LNCaP clone FGC (cell line): ENCODE data around the gene GPX7.
A peak's percentile ranks its signal among the peaks of the same experiment; 100 is the strongest.

Experiments
- DNase-seq: peaks from one replicate; pipeline ENCODE4 v3.0.0-alpha.2; 2011; ENCODE audit warnings: low read depth
- H3K4me3 ChIP-seq: 2 replicates; pipeline ENCODE4 v1.5.1; 2011; ENCODE audit warnings: mild to moderate bottlenecking, low read depth, low read length, control low read depth
- TF ChIP-seq, protein P1 (sequence below): IDR thresholded peaks from 2 replicates; pipeline ENCODE4 v1.5.1; 2012; ENCODE audit warnings: mild to moderate bottlenecking; ENCODE audit not compliant: control insufficient read depth, insufficient read depth; ENCODE audit errors: extremely low read depth

Gene GPX7

DNA sequence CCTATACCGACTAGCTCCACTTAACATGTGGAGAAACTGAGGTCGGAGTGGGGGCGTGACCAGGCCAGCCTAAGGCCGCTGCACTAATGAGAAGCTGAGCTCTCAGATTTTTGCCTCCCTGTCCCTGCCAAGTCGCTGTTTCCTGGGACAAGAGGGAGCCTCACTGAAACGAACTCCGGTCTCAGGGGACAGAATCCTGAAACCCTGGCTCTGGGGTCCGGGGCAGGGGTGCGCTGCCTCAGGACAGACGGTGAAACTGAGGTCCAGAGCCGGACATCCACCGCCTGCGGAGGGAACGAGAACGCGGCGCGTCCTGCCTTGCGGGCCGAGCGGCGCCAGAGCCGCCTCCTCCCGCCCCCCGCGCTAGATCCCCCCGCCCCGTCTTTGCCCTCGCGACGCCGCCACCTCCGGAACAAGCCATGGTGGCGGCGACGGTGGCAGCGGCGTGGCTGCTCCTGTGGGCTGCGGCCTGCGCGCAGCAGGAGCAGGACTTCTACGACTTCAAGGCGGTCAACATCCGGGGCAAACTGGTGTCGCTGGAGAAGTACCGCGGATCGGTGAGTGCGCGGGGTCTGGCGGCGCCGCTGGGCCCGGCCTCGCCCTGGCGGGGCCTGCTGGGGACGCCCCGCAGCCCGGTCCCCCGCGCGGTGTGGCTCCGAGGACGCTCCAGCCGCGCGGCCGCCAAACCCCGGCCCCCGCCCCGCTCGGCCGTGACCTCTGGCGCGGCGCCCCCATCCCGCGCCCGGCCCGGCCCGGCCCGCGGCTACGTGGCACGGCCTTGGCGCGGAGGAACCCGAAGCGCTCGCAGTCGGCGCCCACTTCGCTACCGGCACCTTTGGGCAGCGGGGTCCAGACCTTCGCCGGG is at the start of gene GPX7:
TSS of gene GPX7 (plus strand) at position 381 of the 865 bp plus-strand sequence. CDS start at position 420, 39 bp downstream.
- DNase-seq, result no peak
- H3K4me3 ChIP-seq, result no peak within 1 kb of the TSS
- TF ChIP-seq, protein P1, sequence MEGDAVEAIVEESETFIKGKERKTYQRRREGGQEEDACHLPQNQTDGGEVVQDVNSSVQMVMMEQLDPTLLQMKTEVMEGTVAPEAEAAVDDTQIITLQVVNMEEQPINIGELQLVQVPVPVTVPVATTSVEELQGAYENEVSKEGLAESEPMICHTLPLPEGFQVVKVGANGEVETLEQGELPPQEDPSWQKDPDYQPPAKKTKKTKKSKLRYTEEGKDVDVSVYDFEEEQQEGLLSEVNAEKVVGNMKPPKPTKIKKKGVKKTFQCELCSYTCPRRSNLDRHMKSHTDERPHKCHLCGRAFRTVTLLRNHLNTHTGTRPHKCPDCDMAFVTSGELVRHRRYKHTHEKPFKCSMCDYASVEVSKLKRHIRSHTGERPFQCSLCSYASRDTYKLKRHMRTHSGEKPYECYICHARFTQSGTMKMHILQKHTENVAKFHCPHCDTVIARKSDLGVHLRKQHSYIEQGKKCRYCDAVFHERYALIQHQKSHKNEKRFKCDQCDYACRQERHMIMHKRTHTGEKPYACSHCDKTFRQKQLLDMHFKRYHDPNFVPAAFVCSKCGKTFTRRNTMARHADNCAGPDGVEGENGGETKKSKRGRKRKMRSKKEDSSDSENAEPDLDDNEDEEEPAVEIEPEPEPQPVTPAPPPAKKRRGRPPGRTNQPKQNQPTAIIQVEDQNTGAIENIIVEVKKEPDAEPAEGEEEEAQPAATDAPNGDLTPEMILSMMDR, result no peak

DNA sequence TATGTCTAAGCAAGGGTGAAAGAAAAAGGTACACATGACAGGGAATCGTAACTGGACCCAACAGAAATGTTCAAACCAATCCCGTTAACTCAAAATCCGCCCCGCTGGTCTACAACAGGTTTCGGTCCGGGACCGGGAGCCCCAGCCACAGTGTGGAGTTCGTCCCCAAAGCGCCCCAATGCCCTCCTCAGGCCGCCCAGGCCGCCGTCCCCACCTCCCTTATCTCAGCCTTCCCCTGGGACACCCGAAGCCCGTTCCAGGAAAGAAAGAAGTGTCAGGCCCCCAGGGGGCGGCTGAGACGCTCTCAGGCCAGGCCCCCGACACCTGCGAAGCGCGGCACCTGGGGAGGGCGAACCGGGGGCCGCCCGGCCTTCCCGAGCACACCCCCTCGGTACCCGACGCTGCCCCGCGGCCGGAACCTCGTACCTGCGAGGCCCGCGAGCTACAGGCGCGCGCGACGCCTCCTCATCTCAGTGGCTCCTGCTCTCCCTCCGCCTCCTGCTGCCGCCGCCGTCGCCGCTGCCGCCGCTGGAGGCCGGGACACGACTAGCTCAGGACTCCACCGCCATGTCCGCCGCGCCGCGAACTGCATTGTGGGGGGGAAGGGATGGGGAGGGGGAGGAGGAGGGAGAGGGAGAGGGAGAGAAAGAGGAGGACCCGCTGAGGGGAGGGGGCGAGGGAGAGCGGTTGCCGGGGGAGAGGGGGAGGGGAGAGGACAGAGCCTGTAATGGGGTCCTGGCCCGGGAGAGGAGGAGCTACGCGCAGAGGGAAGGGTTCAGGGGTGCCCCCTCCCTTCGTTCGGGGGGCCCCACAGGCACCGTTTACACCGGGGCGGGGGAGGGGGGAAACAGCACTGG is 49.4 kb upstream of the GPX7 start, which contains the start of gene TUT4:
TSS of gene TUT4 (minus strand) at position 588 of the 857 bp plus-strand sequence. CDS start 26,812 bp downstream, outside the sequence.
- peak within 1 kb of the TSS; percentile 88 for H3K4me3 ChIP-seq
- peak; percentile 33 for DNase-seq
- TF ChIP-seq, protein P1, result no peak

- DNase-seq, result no peak
- H3K4me3 ChIP-seq, result peak overlapping the region; percentile 88
- TF ChIP-seq, protein P1, result no peak
Observed at GRCh38 chr1:52553362-52554266, 48.6 kb upstream of the GPX7 start.

DNA sequence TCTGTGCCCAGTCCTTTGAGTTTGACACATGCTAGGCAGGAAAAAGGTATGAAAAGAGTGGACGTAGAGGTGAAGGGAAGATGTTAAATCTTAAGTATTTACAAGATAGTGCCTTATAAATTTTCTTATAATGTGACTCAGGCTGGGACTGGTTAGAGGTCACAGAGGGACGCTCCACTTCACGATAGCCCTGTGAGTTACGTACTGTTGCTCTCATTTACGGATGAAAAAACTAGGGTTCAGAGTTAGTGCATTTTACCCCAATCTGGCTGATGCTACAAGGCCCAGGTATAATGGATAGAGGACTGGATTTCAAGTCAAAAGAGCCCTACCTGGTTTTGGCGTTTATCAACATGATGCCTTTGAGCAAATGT is 47.9 kb upstream of the GPX7 start:
- TF ChIP-seq, protein P1, result no peak
- peak overlapping the region; percentile 88 for H3K4me3 ChIP-seq
- DNase-seq, result no peak

- TF ChIP-seq, protein P1, result no peak
- DNase-seq, result no peak
- H3K4me3 ChIP-seq, result no peak overlapping the region
Observed at GRCh38 chr1:52554756-52555155, 47.4 kb upstream of the GPX7 start.
